Measurements from ENCODE around the gene GNA12. TPM values are rescaled to one million over a fixed set of nuclear protein-coding genes. Genes with fewer than 3 reads are reported as not detected.

Gene GNA12
- total RNA-seq, 1 experiment from 2014 or later = 35.5 TPM

DNA sequence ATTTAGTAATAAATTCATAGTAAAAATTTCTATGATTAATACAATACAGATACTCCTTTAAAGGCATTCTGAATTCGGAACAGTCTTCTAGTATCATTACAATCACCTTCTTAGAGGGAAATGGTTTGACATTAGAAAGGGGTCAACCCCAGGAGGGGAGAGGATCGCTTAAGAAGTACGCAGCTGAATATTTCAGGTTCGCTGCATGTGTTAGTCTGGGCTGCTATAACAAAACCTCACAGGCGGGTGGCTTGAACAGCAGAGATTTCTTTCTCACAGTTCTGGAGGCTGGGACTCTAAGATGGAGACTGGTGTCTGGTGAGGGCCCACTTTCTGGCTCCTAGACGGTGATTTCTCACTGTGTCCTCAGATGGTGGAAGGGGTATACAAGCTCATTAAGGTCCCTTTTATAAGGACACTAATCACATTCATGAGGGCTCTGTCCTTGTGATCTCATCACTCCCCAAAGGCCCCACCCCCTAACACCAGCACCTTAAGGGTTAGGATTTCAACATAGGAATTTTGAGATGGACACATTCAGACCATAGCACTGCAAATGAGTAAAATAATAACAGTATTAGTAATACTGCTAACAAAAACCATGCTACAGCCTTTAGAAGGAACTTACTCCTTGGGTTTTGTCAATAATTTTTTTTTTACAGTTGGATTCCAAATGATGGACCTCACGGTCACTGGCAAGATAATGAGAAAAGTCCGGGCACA lies 34.0 kb downstream of the GNA12 start:
- TF ChIP-seq EZH2 (IDR thresholded peaks at IDR 0.05; ENCODE audit: borderline replicate concordance, low read depth, low read length, poor library complexity, severe bottlenecking) = no peak
- TF ChIP-seq, protein P1, sequence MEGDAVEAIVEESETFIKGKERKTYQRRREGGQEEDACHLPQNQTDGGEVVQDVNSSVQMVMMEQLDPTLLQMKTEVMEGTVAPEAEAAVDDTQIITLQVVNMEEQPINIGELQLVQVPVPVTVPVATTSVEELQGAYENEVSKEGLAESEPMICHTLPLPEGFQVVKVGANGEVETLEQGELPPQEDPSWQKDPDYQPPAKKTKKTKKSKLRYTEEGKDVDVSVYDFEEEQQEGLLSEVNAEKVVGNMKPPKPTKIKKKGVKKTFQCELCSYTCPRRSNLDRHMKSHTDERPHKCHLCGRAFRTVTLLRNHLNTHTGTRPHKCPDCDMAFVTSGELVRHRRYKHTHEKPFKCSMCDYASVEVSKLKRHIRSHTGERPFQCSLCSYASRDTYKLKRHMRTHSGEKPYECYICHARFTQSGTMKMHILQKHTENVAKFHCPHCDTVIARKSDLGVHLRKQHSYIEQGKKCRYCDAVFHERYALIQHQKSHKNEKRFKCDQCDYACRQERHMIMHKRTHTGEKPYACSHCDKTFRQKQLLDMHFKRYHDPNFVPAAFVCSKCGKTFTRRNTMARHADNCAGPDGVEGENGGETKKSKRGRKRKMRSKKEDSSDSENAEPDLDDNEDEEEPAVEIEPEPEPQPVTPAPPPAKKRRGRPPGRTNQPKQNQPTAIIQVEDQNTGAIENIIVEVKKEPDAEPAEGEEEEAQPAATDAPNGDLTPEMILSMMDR (conservative IDR thresholded peaks at IDR 0.05; ENCODE audit: low read depth, low read length) = no peak
- POLR2A ChIA-PET (ENCODE audit: low non-redundant PET) = no interaction called here
- Histone ChIP-seq H3K4me3 (ENCODE audit: low read depth, low read length, poor library complexity, severe bottlenecking) (no peak overlapping the region), H3K4me1 (ENCODE audit: insufficient read depth, low read length, poor library complexity, severe bottlenecking) (peaks cover 10% of the 10 kb centered on the region), H3K9me3 (ENCODE audit: low read depth, low read length, poor library complexity, severe bottlenecking) (no peaks in the 10 kb centered on the region), H3K36me3 (ENCODE audit: insufficient read depth, low read length, poor library complexity, severe bottlenecking) (no peaks in the 10 kb centered on the region), H3K27ac (ENCODE audit: low read depth, low read length, poor library complexity, severe bottlenecking) (no peak overlapping the region), H3K27me3 (replicated peaks; ENCODE audit: insufficient read depth, low read depth, low read length, poor library complexity) (no peaks in the 10 kb centered on the region)
- BruUV-seq (replicated peaks) = no TSS peak
- intact Hi-C loops (cut with micrococcal nuclease; ENCODE audit: unreplicated experiment) = no loop called here
- CTCF ChIA-PET = no interaction called here
- DNase-seq (ENCODE audit: low spot score) = no peak

DNA sequence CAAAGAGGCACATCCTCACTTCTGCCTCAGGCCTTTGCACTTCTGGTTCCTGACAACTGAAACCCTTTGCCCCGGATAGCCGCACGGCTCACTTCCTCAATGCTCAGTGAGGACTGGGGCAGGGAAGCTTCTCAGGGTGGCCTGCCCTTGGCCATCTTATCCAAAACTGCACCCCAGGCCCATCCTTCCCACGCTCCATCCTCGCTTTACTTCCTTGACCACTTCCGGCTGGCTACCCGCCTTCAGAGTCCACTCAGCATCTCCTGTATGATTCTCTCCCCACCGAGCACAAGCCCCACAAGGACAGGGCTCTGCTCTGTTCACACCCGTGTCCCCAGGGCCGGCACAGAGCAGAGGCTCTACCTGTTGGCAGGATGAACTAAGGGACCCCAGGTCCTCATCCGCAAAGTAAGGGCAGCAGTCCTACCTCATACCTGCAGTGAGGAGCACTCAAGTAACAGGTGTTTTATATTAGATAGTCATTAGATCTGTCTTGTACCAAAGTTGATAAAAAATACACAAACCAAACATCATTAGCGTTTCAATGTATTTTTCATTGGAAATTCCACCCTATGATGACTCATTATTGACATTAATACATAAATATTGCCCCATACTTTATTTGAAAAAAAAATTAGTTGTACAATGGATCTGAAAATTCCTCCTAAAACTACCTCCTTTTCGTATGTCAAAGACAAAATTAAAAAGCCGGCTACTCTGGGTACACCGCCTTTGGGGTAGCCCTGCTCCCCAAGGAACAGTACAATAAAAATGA lies 35.0 kb downstream of the GNA12 start:
- POLR2A ChIA-PET (ENCODE audit: low non-redundant PET) = no interaction called here
- H3K36me3 ChIP-seq (ENCODE audit: insufficient read depth, low read length, poor library complexity, severe bottlenecking) = no peaks in the 10 kb centered on the region
- DNase-seq (ENCODE audit: low spot score) = no peak
- no peaks in the 10 kb centered on the region for H3K9me3 ChIP-seq (ENCODE audit: low read depth, low read length, poor library complexity, severe bottlenecking)
- no TSS peak for BruUV-seq (replicated peaks)
- CTCF ChIA-PET = no interaction called here
- no peak overlapping the region for H3K4me3 ChIP-seq (ENCODE audit: low read depth, low read length, poor library complexity, severe bottlenecking)
- intact Hi-C loops (cut with micrococcal nuclease; ENCODE audit: unreplicated experiment) = no loop called here
- H3K27me3 ChIP-seq (replicated peaks; ENCODE audit: insufficient read depth, low read depth, low read length, poor library complexity) = no peaks in the 10 kb centered on the region
- TF ChIP-seq, protein P1 (conservative IDR thresholded peaks at IDR 0.05; ENCODE audit: low read depth, low read length) = no peak
- H3K4me1 ChIP-seq (ENCODE audit: insufficient read depth, low read length, poor library complexity, severe bottlenecking) = peaks cover 10% of the 10 kb centered on the region
- H3K27ac ChIP-seq (ENCODE audit: low read depth, low read length, poor library complexity, severe bottlenecking) = no peak overlapping the region

DNA sequence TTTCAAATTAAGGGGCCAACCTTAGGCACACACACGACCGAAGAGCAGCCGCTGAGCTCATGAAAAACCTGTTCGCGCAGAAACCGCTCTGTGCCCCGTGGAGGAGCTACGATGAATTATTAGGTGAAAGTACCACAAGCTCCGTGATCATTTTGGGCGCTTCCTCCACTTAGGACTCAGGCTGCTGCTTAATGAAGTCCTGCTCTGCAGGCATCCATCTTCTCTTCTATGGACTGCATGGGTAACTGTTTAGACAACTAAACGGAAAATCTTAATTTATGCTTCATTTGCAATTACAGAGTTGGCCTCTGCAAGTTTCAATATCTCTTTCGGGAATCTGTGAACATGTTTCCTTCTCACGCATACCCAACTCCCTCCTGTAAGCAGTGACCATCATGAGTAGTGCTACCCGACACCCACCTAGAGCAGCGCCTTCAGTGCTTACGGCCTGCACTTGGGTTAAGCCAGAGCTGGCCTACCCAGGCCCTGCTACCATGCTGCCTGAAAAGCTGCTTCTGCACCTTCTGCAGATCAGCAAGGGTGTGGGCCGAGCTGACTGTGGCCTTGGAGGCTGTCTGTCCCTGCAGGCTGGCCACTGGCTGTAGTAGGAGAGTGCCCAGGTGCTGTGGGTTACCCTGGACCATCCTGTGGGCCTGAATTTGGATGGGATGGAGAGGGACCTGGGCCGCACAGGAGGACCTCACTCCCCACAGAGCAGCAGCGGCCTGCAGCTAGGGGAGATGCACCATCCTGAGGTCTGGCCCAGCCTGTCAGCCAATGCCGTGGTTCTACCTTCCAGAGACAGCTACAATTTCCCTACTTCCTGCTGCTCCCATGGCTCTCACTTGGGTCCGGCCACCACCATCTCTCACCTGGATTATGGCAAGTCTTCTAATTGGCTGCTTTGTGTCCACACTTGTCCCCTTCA lies 36.0 kb downstream of the GNA12 start:
- no peak for TF ChIP-seq EZH2 (IDR thresholded peaks at IDR 0.05; ENCODE audit: borderline replicate concordance, low read depth, low read length, poor library complexity, severe bottlenecking)
- TF ChIP-seq, protein P1 (conservative IDR thresholded peaks at IDR 0.05; ENCODE audit: low read depth, low read length) = no peak
- POLR2A ChIA-PET (ENCODE audit: low non-redundant PET) = no interaction called here
- peak; percentile 44 for DNase-seq (ENCODE audit: low spot score)
- CTCF ChIA-PET = no interaction called here
- no peaks in the 10 kb centered on the region for H3K36me3 ChIP-seq (ENCODE audit: insufficient read depth, low read length, poor library complexity, severe bottlenecking)
- peak overlapping the region; percentile 21 for H3K4me3 ChIP-seq (ENCODE audit: low read depth, low read length, poor library complexity, severe bottlenecking)
- no peaks in the 10 kb centered on the region for H3K9me3 ChIP-seq (ENCODE audit: low read depth, low read length, poor library complexity, severe bottlenecking)
- H3K27ac ChIP-seq (ENCODE audit: low read depth, low read length, poor library complexity, severe bottlenecking) = no peak overlapping the region
- H3K4me1 ChIP-seq (ENCODE audit: insufficient read depth, low read length, poor library complexity, severe bottlenecking) = peaks cover 11% of the 10 kb centered on the region
- intact Hi-C loops (cut with micrococcal nuclease; ENCODE audit: unreplicated experiment) = no loop called here
- H3K27me3 ChIP-seq (replicated peaks; ENCODE audit: insufficient read depth, low read depth, low read length, poor library complexity) = no peaks in the 10 kb centered on the region
- BruUV-seq (replicated peaks) = no TSS peak

All from A673 (cell line).